MCF 10A (cell line): Measurements from ENCODE around the gene ING5. TPM values are rescaled to one million over a fixed set of nuclear protein-coding genes. Genes with fewer than 3 reads are reported as not detected.

Experiments
- BruUV-seq: library from RNA; stranded (reverse); fragments of 400-500 nt; replicated peaks from 2 replicates; lab custom pipeline; 2021; lab: Mats Ljungman, UMichigan
- CTCF ChIA-PET: fragments of 300-600 bp; sonication (Branson Sonifier 250); formaldehyde crosslinking; extraction: SDS; loops from one replicate; lab custom pipeline; 2021; ENCODE audit warnings: antibody characterized with exemption, inconsistent platforms; lab: Yijun Ruan, JAX
- POLR2A ChIA-PET: fragments of 300-600, 350-650 bp; sonication (Branson Sonifier 250); formaldehyde crosslinking; extraction: SDS; loops from one replicate; lab custom pipeline; 2020; ENCODE audit warnings: antibody characterized with exemption, inconsistent platforms; lab: Yijun Ruan, JAX
- DNase-seq: peaks from one replicate; pipeline ENCODE4 v3.0.0-alpha.2; 2018; ENCODE audit not compliant: unreplicated experiment
- H3K27ac Mint-ChIP-seq: one replicate; pipeline ENCODE4 v1.8.0; 2022; ENCODE audit warnings: mild to moderate bottlenecking, low read depth, mixed read lengths; ENCODE audit not compliant: unreplicated experiment
- H3K27me3 Mint-ChIP-seq: one replicate; pipeline ENCODE4 v1.8.0; 2022; ENCODE audit warnings: mixed read lengths; ENCODE audit not compliant: insufficient read depth, unreplicated experiment
- H3K36me3 Mint-ChIP-seq: one replicate; pipeline ENCODE4 v1.8.0; 2022; ENCODE audit warnings: mild to moderate bottlenecking, moderate library complexity, mixed read lengths; ENCODE audit not compliant: insufficient read depth, unreplicated experiment
- H3K4me1 Mint-ChIP-seq: one replicate; pipeline ENCODE4 v1.8.0; 2022; ENCODE audit warnings: mixed read lengths; ENCODE audit not compliant: insufficient read depth, unreplicated experiment
- H3K4me3 Mint-ChIP-seq: one replicate; pipeline ENCODE4 v1.8.0; 2022; ENCODE audit warnings: mild to moderate bottlenecking, moderate library complexity, mixed read lengths; ENCODE audit not compliant: unreplicated experiment
- H3K9me3 Mint-ChIP-seq: one replicate; pipeline ENCODE4 v1.8.0; 2022; ENCODE audit warnings: mixed read lengths; ENCODE audit not compliant: unreplicated experiment
- CTCF ChIP-seq: fragments of 200-600 bp; IDR thresholded peaks from one replicate; pipeline ENCODE4 v1.8.0; 2022; ENCODE audit warnings: antibody characterized with exemption, mild to moderate bottlenecking; ENCODE audit not compliant: unreplicated experiment
- intact Hi-C: fragments of 100-400 bp; cut with micrococcal nuclease; formaldehyde crosslinking; loops from 2 replicates; pipeline ENCODE4 v1.14.1; 2022
- total RNA-seq: library from RNA; stranded (reverse); gene quantifications from 2 replicates; pipeline ENCODE4 v1.2.3, GENCODE V29; 2022

The ING5 gene
- total RNA-seq, 1 experiment from 2014 or later: 35.5 TPM

GRCh38 chr2:241689306-241689705 lies 12.5 kb upstream of the ING5 start:
- Mint-ChIP-seq H3K27me3 (no peaks in the 10 kb centered on the region), H3K9me3 (no peaks in the 10 kb centered on the region), H3K4me1 (peaks cover 4% of the 10 kb centered on the region), H3K4me3 (peak overlapping the region; percentile 90), H3K27ac (no peak overlapping the region), H3K36me3 (peaks cover 55% of the 10 kb centered on the region)
- intact Hi-C loops: loop anchor here (5.0 kb wide), 1 partner anchor 188 kb away; no protein-coding TSS in a partner anchor
- DNase-seq: no peak
- CTCF ChIA-PET: interaction anchor here (1.5 kb wide), 1 partner anchor 30 kb away, joined by 3 read pairs; no protein-coding TSS in a partner anchor
- POLR2A ChIA-PET: interaction anchor here (3.2 to 4.3 kb wide), 3 partner anchors 11 to 52 kb away, joined by 19 to 136 read pairs (median 26); partner anchors contain the start of genes ATG4B, D2HGDH, ING5 and THAP4
- TF ChIP-seq CTCF: no peak
- no TSS peak for BruUV-seq

- intact Hi-C loops: no loop called here
- BruUV-seq: no TSS peak
- no peak overlapping the region for H3K27ac Mint-ChIP-seq
- H3K4me3 Mint-ChIP-seq: no peak overlapping the region
- DNase-seq: no peak
- H3K27me3 Mint-ChIP-seq: no peaks in the 10 kb centered on the region
- CTCF ChIA-PET: interaction anchor here (0.8 kb wide), 1 partner anchor 26 kb away, joined by 4 read pairs; no protein-coding TSS in a partner anchor
- H3K9me3 Mint-ChIP-seq: no peaks in the 10 kb centered on the region
- no peaks in the 10 kb centered on the region for H3K4me1 Mint-ChIP-seq
- POLR2A ChIA-PET: no interaction called here
- H3K36me3 Mint-ChIP-seq: peaks cover 64% of the 10 kb centered on the region
- TF ChIP-seq CTCF: no peak
These were observed 11.6 kb upstream of the ING5 start for GRCh38 chr2:241690202-241690717.

- H3K27me3 Mint-ChIP-seq: no peaks in the 10 kb centered on the region
- POLR2A ChIA-PET: interaction anchor here (2.5 kb wide), 1 partner anchor 10 kb away, joined by 22 read pairs; the partner anchor contains the start of gene ING5
- peaks cover 7% of the 10 kb centered on the region for H3K4me1 Mint-ChIP-seq
- no peak overlapping the region for H3K4me3 Mint-ChIP-seq
- peaks cover 57% of the 10 kb centered on the region for H3K36me3 Mint-ChIP-seq
- BruUV-seq: no TSS peak
- intact Hi-C loops: no loop called here
- DNase-seq: peak; percentile 33
- CTCF ChIA-PET: interaction anchor here (0.7 to 1.1 kb wide), 4 partner anchors 11 to 142 kb away, joined by 3 to 4 read pairs (median 4); no protein-coding TSS in a partner anchor
- no peaks in the 10 kb centered on the region for H3K9me3 Mint-ChIP-seq
- no peak overlapping the region for H3K27ac Mint-ChIP-seq
- TF ChIP-seq CTCF: no peak
These were observed 9.4 kb upstream of the ING5 start for GRCh38 chr2:241692448-241692847.

GRCh38 chr2:241695651-241696050 lies 6.2 kb upstream of the ING5 start:
- no peaks in the 10 kb centered on the region for H3K27me3 Mint-ChIP-seq
- H3K9me3 Mint-ChIP-seq: no peaks in the 10 kb centered on the region
- no peak overlapping the region for H3K27ac Mint-ChIP-seq
- no peak for TF ChIP-seq CTCF
- H3K36me3 Mint-ChIP-seq: peaks cover 44% of the 10 kb centered on the region
- intact Hi-C loops: no loop called here
- H3K4me1 Mint-ChIP-seq: peaks cover 10% of the 10 kb centered on the region
- H3K4me3 Mint-ChIP-seq: no peak overlapping the region
- POLR2A ChIA-PET: interaction anchor here (0.6 to 1.0 kb wide), 3 partner anchors 9 to 171 kb away, joined by 3 to 5 read pairs (median 5); partner anchors contain the start of gene DTYMK
- DNase-seq: no peak
- TSS peak; percentile 9 for BruUV-seq
- CTCF ChIA-PET: no interaction called here
